ENCODE data around the gene SSUH2. TPM values are rescaled to one million over a fixed set of nuclear protein-coding genes. Genes with fewer than 3 reads are reported as not detected.
"Not testable (repeated sequence)": the region's sequence is repeated elsewhere in the genome, so short reads cannot be mapped to it uniquely, and the experiment has no call there.

SSUH2 gene, protein sequence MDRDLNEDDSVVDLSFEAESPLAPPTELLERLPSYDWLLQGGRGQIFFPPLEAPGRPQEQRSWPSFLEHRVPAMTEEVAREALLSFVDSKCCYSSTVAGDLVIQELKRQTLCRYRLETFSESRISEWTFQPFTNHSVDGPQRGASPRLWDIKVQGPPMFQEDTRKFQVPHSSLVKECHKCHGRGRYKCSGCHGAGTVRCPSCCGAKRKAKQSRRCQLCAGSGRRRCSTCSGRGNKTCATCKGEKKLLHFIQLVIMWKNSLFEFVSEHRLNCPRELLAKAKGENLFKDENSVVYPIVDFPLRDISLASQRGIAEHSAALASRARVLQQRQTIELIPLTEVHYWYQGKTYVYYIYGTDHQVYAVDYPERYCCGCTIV
- 1 to 10 TPM; 1.5 to 2.7 (median 2.3) TPM for polyA plus RNA-seq (ENCODE audit: insufficient read depth in 1 of 5, insufficient read length in 5 of 5, low replicate concordance in 1 of 5)
- long read RNA-seq, donor 1, result 0 reads
- long read RNA-seq, donor 2, result 0 reads
- long read RNA-seq, donor 3, partial matches to known transcripts, result 0 of 1 reads
- long read RNA-seq, donor 3, other reads (novel, unspliced or antisense), result 0 of 1 reads
- long read RNA-seq, donor 4, result 0 reads
- long read RNA-seq, donor 5, result 0 reads
- long read RNA-seq, donor 6, partial matches to known transcripts, result 0 of 3 reads
- long read RNA-seq, donor 6, other reads (novel, unspliced or antisense), result 0 of 3 reads
- long read RNA-seq, donor 7, result 0 reads
- long read RNA-seq, donor 8, result 0 reads

DNA sequence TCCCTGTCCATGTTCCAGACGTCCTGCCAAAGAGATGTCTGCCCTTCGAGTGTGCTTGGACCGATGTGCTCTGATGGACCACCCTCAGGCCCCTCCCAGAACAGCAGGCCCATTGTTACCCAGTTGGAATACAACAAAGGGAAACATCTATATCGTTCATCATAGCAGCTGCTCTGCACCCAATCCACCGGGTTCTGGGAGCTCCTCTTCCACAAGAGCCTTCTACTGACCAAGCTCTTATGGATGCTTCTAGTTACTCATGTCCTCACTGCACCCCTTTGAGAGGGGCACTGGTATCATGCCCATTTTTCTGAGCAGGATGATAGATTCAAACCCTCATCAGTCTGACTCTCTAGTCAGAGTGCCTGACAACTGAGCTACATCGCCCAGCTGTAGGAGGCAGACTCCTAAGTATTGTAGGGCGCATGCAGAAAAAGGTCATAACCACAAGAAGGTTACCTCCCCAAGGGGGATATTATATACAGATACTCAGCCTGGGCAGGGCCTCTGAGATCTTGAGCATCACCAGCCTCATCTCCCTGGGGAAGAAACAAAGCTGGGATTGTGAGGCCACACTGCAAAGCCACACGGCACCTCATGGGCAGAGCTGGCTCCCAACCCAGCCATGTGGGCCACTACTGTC, at the start of gene SSUH2:
SSUH2 (minus strand) TSS at position 51 of the 643 bp plus-strand sequence; CDS start at position 11, 40 bp downstream.
- no peak for DNase-seq

DNA sequence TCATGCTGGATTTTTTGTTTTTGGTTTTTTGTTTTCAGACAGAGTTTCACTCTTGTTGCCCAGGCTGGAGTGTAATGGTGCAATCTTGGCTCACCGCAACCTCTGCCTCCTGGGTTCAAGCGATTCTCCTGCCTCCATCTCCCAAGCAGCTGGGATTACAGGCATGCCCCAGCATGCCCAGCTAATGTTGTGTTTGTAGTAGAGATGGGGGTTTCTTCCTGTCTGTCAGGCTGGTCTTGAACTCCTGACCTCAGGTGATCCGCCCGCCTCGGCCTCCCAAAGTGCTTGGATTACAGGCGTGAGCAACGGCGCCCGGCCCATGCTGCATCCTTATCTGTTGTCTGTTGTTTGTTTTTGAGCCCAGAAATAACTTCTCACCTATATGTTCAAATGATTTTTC, 46.7 kb upstream of the SSUH2 start:
- DNase-seq, result not testable (repeated sequence)

DNA sequence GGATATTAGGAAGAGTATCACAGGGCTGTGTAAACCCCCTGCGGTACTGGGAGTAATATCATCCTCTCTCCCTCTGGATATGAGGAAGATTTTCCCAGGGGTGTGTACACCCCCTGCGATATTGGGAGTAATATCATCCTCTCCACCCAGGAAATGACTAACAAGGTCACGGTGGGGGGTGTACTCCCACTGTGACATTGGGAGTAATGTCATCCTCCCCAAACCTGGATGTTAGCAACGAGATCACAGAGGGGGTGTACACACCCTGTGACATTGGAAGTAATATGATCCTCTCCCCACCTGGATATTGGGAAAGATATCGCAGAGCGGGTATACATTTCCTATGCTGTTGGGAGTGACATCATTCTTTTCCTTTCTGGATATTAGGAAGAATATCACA, 40.4 kb upstream of the SSUH2 start:
- not testable (repeated sequence) for DNase-seq

DNA sequence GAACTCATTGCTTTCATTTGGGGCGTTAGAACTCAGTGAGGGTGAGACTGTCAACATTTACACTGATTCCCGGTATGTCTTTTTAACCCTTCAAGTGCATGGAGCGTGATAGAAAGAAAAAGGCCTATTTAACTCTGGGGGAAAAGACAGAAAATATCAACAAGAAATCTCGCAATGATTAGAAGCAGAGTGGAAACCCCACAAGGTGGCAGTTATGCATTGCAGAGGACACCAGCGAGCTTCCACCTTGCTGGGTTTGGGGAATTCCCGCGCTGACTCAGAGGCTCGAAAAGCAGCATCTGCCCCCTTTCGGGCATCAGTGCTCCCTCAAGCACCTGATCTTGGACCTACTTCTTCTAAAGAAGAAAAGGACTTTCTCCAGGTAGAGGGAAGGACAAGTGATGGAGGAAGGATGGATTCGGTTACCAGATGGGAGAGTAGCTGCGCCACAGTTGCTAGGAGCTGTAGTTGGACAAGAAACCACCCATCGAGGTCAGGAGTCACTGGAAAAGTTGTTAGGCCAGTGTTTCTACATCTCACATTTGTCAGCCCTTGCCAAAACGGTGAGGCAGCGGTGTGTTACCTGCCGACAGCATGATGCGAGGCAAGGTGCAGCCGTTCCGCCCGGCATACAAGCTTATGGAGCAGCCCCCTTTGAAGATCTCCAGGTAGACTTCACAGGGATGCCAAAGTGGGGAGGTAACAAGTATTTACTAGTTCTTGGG, 38.4 kb upstream of the SSUH2 start:
- not testable (repeated sequence) for DNase-seq

DNA sequence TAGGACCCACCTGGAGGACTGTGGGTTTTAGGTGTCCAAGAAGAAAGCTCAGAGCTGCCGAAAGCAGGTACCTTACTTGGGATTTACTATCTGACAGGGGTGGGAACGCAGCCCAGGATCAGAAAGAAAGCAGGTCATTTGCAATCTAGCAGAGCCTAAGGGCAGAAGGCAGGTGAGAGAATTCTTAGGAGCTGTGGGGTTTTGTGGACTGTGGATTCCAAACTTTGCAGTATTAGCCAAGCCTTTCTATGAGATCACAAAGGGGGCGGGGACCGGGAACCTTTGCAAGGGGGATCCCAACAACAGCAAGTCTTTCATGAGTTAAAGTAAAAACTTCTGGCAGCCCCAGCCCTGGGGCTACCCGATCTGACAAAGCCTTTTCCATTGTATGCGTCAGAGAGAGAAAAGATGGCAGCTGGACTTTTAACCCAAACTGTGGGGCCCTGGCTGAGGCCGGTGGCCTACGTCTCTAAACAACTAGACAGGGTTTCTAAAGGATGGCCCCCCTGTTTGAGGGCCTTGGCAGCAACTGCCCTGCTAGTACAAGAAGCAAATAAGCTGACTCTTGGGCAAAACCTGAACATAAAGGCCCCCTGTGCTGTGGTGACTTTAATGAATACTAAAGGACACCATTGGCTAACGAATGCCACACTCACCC, 37.4 kb upstream of the SSUH2 start:
- DNase-seq, result not testable (repeated sequence)

DNA sequence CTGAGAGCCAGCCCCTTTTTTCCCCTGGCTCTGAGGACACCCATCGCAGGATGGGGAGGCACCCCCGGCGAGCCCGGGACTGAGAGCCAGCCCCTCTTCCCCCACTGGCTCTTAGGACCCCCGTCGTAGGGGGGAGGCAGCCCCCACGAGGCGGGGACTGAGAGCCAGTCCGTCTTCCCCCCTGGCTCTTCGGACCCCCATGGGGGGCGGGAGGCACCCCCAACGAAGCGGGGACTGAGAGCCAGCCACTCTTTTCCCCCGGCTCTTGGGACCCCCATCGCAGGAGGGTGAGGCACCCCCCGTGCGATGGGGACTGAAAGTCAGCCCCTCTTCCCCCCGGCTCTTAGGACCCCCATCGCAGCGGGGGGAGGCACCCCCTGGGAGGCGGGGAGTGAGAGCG, 36.8 kb upstream of the SSUH2 start:
- no peak for DNase-seq

DNA sequence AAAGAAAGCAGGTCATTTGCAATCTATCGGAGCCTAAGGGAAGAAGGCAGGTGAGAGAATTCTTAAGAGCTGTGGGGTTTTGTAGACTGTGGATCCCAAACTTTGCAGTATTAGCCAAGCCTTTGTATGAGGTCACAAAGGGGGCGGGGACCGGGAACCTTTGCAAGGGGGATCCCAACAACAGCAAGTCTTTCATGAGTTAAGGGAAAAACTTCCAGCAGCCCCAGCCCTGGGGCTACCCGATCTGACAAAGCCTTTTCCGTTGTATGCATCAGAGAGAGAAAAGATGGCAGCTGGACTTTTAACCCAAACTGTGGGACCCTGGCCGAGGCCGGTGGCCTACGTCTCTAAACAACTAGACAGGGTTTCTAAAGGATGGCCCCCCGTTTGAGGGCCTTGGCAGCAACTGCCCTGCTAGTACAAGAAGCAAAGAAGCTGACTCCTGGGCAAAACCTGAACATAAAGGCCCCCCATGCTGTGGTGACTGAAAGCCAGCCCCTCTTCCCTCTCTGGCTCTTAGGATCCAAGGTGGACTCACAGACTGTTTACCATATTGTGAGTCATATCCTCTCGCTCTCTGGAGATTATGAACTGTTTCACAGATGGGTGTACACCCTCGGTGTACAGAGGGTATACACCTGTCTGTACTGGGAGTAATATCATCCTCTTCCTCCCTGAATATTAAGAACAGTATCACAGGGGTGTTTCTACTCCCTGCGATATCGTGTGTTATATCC, 35.4 kb upstream of the SSUH2 start:
- DNase-seq, result not testable (repeated sequence)

DNA sequence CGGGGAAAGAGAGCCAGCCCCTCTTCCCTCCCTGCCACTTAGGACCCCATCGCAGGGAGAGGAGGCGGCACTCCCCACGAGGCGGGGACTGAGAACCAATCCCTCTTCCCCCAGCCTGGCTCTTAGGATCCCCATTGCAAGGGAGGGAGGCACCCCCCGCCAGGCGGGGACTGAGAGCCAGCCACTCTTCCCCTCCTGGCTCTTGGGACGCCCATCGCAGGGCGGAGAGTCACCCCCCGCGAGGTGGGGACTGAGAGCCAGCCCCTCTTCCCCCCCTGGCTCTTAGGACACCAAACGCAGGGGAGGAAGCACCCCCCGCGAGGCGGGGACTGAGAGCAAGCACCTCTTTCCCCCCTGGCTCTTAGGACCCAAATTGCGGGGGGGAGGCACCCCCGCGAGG, 34.2 kb upstream of the SSUH2 start:
- no peak for DNase-seq

DNA sequence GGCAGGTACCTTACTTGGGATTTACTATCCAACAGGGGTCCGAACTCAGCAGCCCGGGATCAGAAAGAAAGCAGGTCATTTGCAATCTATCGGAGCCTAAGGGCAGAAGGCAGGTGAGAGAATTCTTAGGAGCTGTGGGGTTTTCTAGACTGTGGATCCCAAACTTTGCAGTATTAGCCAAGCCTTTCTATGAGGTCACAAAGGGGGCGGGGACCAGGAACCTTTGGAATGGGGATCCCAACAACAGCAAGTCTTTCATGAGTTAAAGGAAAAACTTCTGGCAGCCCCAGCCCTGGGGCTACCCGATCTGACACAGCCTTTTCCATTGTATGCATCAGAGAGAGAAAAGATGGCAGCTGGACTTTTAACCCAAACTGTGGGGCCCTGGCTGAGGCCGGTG, 32.7 kb upstream of the SSUH2 start:
- not testable (repeated sequence) for DNase-seq

DNA sequence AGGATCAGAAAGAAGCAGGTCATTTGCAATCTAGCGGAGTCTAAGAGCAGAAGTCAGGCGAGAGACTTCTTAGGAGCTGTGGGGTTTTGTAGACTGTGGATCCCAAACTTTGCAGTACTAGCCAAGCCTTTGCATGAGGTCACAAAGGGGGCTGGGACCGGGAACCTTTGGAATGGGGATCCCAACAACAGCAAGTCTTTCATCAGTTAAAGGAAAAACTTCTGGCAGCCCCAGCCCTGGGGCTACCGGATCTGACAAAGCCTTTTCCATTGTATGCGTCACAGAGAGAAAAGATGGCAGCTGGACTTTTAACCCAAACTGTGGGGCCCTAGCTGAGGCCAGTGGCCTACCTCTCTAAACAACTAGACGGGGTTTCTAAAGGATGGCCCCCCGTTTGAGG, 31.0 kb upstream of the SSUH2 start:
- DNase-seq, result not testable (repeated sequence)

DNA sequence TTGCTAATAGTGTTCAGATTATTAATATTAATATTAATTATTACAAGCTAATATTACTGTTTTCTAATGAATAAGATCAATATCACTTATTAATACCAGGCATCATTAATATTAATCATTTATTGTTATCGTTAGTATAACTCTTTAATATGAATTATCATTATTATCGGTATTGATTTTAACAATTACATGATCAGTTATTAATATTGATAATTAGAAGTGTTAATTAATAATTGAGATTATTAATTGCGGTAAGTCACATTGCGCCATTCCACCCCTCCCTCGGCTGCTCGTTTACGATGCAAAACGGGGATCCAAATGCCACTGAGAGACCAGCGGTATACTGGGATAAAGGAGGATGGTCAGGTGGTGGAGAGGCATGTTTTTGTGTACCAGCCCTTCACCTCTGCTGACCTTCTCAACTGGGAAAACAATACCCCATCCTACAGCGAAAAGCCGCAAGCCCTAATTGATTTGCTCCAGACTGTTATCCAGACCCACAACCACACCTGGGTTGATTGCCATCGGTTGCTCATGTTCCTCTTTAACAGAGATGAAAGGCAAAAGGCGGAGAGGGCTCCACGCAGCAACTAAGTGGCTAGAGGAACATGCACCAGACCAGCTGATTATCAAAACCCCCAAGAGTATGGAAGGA, 28.6 kb upstream of the SSUH2 start:
- no peak for DNase-seq

DNA sequence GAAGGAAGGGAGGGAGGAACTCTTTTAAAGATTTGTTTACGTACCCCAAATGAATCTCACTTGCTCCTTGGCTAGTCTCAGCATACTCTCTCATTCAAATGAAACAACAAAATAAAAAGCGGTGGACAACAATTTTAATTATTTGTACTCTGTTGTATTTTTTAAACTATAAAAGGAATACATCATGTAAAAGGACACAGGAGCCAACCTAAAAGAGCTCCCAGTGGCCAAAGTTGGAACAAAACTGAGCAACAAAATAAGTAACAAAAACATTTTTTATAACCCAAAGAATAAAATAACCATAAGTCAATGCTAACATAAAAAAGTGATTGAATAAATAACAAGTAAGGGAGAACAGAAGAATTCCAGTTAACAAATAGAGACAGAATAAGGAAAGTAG, 24.4 kb upstream of the SSUH2 start:
- no peak for DNase-seq

DNA sequence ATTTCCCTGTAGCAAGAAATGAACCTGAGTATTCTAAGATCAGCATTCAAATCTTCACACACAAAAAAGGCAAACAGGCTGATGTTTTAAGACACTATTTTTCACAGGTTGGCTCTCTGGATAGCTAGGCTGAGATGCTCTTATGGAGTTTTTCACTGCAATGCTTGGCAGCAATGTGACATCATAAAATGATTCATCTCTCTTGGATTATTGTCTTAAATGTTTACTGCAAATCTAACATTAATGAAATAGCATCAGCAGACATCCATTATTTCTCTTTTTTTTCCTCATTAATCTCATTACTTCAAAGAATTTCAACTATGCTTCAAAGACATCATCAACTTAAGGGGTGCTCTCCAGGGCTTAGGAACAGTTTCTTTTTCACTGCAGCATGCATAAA, 23.6 kb upstream of the SSUH2 start:
- DNase-seq, result no peak

DNA sequence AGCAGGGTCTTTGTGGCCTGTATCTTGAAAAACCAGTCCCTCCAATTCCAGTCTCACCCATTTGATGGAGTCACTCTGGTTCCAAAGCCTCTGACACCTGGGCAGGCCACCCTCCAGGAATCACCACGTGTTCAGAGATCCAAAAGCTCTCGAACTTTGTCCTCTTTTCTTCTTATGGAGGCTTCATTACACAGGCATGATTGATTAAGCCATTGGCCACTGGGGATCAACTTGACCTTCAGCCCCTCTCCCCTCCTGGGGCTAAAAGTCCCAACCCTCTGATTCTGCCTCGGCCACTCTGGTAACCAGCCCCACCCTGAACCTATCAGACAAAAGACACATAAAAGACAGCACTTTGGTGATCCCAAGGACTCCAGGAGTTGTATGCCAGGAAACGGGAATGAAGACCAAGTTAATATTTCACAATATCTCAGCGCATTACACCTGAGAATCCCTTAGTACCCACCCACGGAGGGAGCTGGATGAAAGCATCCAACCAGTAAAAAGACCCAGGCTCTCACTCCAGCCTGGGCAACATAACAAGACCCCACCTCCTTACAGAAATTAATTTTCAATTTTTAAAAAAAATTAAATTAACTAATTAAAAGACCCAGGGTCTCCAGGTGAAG, 23.0 kb upstream of the SSUH2 start:
- DNase-seq, result no peak

DNA sequence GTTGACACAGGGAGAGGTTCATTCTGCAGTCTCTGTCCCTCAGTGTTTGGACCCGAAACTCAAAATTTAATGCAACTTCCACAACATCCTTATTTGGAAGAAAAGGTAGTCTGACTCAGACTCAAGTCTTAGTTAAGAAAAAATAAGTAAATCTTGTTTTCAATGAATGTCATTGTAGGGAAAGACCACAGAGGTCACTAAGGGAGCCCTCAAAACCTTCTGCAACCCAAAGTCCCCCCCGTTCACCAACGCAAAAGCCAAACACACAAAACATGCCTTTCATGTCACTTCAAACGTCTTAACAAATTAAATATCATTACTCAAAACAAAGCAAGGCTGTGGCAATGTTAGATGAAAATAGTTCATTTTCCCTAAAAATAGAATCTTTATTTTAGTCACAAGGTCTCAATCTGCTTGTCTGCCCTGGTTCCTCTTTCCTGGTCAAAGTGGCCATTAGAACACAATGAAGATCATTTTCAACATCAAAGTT, 20.9 kb upstream of the SSUH2 start:
- DNase-seq, result no peak

DNA sequence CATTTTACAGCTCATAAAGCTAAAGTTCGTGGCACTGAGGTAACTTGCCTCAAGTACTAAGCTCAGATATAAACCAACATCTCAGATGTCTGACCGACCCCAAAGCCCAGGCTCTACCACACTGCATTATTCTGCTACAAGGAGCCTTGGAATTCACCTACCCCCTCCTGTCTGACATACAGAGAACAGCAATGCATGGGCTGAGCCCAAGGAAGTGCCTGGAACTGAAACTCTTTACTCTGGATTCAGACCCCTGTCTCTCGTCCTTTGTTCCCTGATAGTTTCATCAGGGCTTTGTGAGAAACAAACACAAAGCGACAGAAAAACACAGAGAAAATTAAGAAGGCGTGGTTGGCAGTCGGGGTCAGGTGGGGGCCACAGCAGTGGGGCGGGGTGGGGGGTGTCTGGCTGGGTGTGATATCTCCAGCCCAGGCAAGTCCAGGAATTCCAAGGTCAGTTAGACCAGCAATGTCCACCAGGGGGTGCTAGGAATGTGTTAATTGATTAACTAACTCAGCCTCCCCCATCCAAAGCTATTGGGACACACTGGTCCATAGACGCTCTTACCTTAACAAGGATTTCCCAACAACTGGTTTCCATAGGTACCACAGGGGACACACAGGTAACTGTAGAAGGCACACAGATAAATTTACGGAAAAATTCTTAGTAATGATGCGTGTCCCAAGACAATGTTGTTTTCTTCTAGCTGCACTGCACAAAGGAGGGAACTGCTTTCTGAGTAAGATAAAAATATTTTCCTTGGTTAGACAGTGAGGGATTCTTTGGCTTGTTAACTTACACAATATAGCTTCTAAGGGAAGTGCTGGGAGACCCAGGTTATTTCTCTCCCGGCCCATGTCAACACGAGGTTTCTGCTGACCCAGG, 18.8 kb upstream of the SSUH2 start:
- peak in 1 of 2 donors; percentile 43 for DNase-seq

DNA sequence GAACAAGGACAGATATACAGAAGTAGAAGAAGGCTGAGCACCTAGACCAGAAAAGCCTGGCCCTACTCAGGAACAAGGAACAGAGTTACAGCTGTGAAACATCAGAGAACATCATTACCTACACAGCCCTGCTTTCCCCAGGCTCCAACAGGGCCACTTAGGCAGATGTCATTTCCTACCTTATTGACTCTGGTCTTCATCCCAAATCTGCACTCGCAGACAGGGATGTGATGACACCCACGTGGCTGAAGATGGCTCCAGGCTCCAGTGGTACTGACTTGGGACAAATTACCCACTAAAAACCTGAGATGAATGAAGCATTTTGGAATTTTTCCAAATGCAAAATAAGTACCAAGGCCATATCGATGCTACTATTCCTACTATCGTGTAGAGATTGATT, 18.0 kb upstream of the SSUH2 start:
- DNase-seq, result no peak

Data from right lung (tissue), 10 donors.